ENCODE measurements around the gene NUBP2.

The NUBP2 gene

DNA sequence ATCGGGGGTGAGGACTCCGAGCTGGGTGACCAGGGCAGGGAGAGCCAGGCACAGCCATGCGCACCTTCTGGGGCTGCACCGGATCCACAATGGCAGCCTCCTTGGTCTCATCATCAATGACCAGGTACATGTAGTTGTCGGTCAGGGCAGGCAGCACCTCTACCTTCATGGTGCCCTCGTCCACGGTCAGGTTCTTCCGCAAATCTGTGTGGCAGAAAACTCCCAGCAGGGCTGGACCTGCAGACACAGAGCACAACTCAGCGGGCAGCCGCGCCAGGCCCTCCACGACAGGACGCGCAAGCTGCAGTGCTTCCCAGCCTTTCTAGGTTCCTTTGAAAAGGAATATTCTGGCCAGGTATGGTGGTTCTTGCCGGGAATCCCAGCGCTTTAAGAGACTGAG, 40.0 kb downstream of the NUBP2 start:
- H3K4me3 ChIP-seq (ENCODE audit: low read length) = no peak overlapping the region
- TF ChIP-seq, protein P1, sequence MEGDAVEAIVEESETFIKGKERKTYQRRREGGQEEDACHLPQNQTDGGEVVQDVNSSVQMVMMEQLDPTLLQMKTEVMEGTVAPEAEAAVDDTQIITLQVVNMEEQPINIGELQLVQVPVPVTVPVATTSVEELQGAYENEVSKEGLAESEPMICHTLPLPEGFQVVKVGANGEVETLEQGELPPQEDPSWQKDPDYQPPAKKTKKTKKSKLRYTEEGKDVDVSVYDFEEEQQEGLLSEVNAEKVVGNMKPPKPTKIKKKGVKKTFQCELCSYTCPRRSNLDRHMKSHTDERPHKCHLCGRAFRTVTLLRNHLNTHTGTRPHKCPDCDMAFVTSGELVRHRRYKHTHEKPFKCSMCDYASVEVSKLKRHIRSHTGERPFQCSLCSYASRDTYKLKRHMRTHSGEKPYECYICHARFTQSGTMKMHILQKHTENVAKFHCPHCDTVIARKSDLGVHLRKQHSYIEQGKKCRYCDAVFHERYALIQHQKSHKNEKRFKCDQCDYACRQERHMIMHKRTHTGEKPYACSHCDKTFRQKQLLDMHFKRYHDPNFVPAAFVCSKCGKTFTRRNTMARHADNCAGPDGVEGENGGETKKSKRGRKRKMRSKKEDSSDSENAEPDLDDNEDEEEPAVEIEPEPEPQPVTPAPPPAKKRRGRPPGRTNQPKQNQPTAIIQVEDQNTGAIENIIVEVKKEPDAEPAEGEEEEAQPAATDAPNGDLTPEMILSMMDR (IDR thresholded peaks at IDR 0.05; ENCODE audit: insufficient read depth, low read depth, low read length, missing control alignments) = no peak
- DNase-seq (ENCODE audit: low read depth) = no peak

DNA sequence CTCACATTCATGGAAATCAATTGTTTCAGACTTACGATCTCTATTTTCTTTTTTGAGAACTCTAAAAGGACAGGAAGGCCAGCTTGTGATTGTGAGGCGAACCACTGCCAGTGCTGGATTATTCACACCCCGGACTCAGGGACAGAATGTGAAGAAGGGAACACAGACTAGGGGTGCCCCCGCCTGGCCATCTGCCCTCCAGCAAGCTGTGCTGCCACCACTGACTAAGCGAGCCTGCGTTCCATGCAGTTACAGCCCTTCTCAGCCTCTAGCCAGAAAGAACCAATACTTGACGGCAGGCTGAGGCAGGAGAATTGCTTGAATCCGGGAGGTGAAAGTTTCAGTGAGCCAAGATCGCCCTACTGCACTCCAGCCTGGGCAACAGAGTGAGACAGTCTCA, 41.1 kb downstream of the NUBP2 start:
- peak; percentile 82 for DNase-seq (ENCODE audit: low read depth)
- H3K4me3 ChIP-seq (ENCODE audit: low read length) = no peak overlapping the region
- TF ChIP-seq, protein P1 (IDR thresholded peaks at IDR 0.05; ENCODE audit: insufficient read depth, low read depth, low read length, missing control alignments) = peak; percentile 32

DNA sequence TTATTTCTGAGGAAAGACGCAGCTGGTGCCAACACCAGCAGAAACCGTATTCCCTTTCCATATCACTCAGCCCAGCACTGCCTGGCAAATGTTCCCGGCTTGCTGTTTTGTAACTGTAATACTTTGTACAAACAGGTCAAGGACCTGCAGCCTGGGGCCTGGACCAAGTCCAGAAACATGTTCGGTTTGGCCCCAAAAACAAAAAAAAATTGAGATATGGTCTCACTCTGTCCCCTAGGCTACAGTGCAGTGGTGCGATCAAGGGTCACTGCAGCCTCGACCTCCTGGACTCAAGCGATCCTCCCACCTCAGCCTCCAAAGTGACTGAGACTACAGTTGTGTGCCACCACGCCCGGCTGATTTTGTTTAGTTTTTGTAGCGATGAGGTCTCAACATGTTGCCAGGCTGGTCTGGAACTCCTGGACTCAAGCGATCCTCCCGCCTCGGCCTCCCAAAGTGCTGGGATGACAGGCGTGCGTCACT, 42.7 kb downstream of the NUBP2 start:
- TF ChIP-seq, protein P1 (IDR thresholded peaks at IDR 0.05; ENCODE audit: insufficient read depth, low read depth, low read length, missing control alignments) = no peak
- H3K4me3 ChIP-seq (ENCODE audit: low read length) = peak overlapping the region; percentile 47
- no peak for DNase-seq (ENCODE audit: low read depth)

DNA sequence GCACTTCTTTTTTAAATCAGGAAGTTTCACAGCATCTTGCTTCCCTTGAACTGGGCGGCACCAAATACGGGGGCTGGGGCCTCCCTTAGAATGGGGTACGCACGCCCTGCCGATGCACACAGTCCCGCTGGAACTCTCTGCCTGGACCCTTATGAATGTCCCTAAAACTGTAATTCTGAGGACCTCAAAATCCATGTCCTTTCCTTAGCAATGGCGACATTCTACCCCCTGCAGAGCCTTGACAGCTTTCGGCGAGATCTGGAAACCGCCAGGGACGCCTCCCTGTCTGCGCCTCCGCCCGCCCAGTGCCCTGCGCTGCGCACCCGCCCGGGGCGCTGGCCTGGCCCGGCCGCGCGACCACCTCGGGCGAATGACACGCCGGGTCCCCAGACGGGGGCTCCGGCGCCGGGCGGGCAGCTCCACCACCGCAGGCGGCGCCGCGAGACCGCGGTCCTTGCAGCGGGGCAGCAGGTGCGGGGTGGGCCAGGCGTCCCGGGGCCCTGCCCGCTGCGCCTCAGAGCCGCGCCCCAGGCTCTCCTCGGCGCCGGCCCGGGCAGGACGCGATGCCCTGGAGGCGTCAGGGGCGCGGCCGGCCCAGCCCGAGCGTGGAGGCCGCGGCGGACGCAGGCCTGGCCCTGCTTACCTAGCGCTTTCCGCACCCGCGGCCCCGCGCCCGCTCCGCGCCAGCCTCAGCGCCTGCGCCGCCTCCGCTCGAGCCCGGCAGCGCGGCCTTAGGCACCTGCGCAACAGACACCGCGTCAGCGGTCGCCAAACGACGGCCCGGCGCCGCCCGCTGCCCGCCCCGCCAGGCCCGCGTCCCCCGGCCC, 43.3 kb downstream of the NUBP2 start:
- H3K4me3 ChIP-seq (ENCODE audit: low read length) = peak overlapping the region; percentile 47
- peak; percentile 79 for DNase-seq (ENCODE audit: low read depth)

DNA sequence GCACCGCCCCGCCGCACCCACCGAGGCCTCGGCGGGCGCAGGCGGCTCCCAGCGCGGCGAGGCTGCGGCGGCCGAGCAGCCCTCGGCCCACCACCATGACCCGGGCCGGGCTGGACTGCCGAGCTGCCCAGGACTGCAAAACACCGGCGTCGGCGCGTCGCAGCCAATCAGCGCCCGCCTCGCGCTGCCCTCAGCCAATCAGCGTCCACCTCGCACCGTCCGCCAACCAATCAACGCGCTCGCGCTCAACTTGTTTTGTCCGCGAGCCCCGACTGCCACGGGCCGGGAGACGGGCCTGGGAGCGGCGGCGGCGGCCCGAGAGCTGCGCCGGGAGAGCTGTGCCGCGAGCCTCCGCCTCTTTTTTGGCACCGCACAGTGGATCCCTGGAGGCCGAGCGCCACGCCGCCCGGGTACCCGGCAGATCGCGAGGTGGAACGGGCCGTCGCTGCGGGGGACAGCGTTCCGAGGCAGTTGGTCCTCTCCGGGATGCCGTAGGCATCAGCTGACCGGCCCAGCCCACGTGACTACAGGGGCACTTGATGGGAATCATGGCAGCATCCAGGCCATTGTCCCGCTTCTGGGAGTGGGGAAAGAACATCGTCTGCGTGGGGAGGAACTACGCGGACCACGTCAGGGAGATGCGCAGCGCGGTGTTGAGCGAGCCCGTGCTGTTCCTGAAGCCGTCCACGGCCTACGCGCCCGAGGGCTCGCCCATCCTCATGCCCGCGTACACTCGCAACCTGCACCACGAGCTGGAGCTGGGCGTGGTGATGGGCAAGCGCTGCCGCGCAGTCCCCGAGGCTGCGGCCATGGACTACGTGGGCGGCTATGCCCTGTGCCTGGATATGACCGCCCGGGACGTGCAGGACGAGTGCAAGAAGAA, 44.2 kb downstream of the NUBP2 start, which contains the start of the genes FAHD1 and HAGH:
FAHD1 (plus strand) TSS at position 516 of the 883 bp plus-strand sequence; CDS start at position 549, 33 bp downstream.
HAGH (minus strand) TSS at position 135 of the 883 bp plus-strand sequence; CDS start at position 97, 38 bp downstream.
- TF ChIP-seq, protein P1 (IDR thresholded peaks at IDR 0.05; ENCODE audit: insufficient read depth, low read depth, low read length, missing control alignments) = no peak
- peak; percentile 96 for DNase-seq (ENCODE audit: low read depth)
- H3K4me3 ChIP-seq (ENCODE audit: low read length) = peak within 1 kb of the TSS; percentile 97

More for the DNA sequence above, 43.3 kb downstream of the NUBP2 start:
- TF ChIP-seq, protein P1 (IDR thresholded peaks at IDR 0.05; ENCODE audit: insufficient read depth, low read depth, low read length, missing control alignments) = no peak

DNA sequence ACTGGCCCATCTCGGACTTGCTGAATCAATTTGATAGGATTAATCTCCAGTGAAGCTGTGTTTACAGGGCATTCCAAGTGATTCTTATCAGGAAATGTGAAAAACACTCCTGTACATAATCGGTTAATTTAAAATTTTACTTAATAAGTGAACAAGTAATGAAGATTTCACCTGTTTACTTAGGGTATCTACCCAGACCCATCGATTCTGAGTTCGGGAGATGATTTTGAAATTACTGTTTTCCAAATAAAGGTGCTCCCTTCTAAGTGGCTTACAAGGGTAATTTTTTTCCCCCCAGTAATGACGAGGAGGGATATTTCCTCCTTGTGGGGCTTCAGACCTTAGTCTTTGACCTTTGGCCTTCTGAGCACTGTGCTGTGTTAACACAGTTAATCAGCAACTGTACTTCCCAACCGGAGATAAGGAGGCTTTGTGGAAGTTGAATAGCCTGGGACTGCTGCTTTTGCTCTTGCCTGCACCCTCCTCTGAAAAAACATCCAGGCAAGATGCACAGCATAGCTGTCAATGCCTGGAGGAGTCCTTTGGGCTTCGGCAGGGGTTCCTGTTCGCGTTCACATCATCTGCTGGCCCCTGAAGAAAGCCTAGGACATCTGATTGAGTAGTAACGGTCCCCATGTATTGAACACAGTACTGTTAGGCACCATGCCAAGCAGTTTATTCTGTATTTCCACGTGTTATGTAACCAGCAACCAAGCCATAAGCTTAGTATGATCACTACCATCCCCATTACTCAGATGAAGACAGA, 46.1 kb downstream of the NUBP2 start:
- TF ChIP-seq, protein P1 (IDR thresholded peaks at IDR 0.05; ENCODE audit: insufficient read depth, low read depth, low read length, missing control alignments) = no peak
- DNase-seq (ENCODE audit: low read depth) = no peak
- peak overlapping the region; percentile 97 for H3K4me3 ChIP-seq (ENCODE audit: low read length)
